SU-DHL-6 (cell line): ENCODE results near the gene ANP32A.

Source experiments
- H2AFZ ChIP-seq: fragments of 200-600 bp; sonication (generic); 2 replicates; pipeline ENCODE4 v1.6.1; 2014; ENCODE audit warnings: low read depth, mild to moderate bottlenecking, moderate library complexity, mixed read lengths, antibody characterized with exemption, low read length; ENCODE audit not compliant: severe bottlenecking
- H3F3A ChIP-seq: fragments of 200-600 bp; shearing (Covaris generic); 2 replicates; pipeline ENCODE4 v1.6.0; 2016; ENCODE audit warnings: antibody characterized with exemption, mild to moderate bottlenecking; ENCODE audit not compliant: insufficient read depth
- H3K27ac ChIP-seq: fragments of 200-600 bp; sonication (generic); 2 replicates; pipeline ENCODE4 v1.5.1; 2016; ENCODE audit warnings: low read depth, mild to moderate bottlenecking, low read length, moderate library complexity, mixed read lengths
- H3K27me3 ChIP-seq: fragments of 200-600 bp; sonication (generic), shearing (Covaris generic); 2 replicates; pipeline ENCODE4 v1.6.0; 2014; ENCODE audit warnings: mild to moderate bottlenecking, low read length
- H3K36me3 ChIP-seq: fragments of 200-600 bp; sonication (generic); 2 replicates; pipeline ENCODE4 v1.6.1; 2014; ENCODE audit warnings: mild to moderate bottlenecking, low read length, mixed read lengths
- H3K4me2 ChIP-seq: fragments of 300-600, 200-600 bp; shearing (Covaris generic), sonication (generic); 2 replicates; pipeline ENCODE4 v1.6.0; 2014; ENCODE audit warnings: low read length, low read depth, mild to moderate bottlenecking; ENCODE audit not compliant: poor library complexity, severe bottlenecking
- H3K4me3 ChIP-seq: fragments of 200-600 bp; sonication (generic); 2 replicates; pipeline ENCODE4 v1.5.1; 2014; ENCODE audit warnings: antibody characterized with exemption, low read length, mild to moderate bottlenecking, mixed read lengths; ENCODE audit not compliant: insufficient read depth, poor library complexity, severe bottlenecking
- H3K79me2 ChIP-seq: fragments of 200-600 bp; sonication (generic); 2 replicates; pipeline ENCODE4 v1.6.1; 2014; ENCODE audit warnings: mild to moderate bottlenecking, low read length, moderate library complexity; ENCODE audit not compliant: insufficient read depth
- H3K9ac ChIP-seq: fragments of 200-600 bp; sonication (generic); 2 replicates; pipeline ENCODE4 v1.7.0; 2014; ENCODE audit warnings: mild to moderate bottlenecking, low read length
- H3K9me2 ChIP-seq: fragments of 200-600 bp; sonication (generic); replicated peaks from 2 replicates; pipeline ENCODE4 v1.6.1; 2014; ENCODE audit warnings: low read length; ENCODE audit not compliant: insufficient read depth
- H3K9me3 ChIP-seq: fragments of 200-600 bp; sonication (generic); 2 replicates; pipeline ENCODE4 v1.6.1; 2014; ENCODE audit warnings: low read length, mixed read lengths; ENCODE audit not compliant: insufficient read depth
- H4K20me1 ChIP-seq: fragments of 200-600 bp; sonication (generic); 2 replicates; pipeline ENCODE4 v1.6.1; 2014; ENCODE audit warnings: low read depth, mild to moderate bottlenecking, antibody characterized with exemption, low read length, moderate library complexity, mixed read lengths
- CTCF ChIP-seq: fragments of 200-600 bp; sonication (generic); IDR thresholded peaks from one replicate; pipeline ENCODE4 v1.5.1; 2017; ENCODE audit warnings: antibody characterized with exemption, mild to moderate bottlenecking, low read length, moderate library complexity; ENCODE audit not compliant: insufficient read depth, poor library complexity, severe bottlenecking
- EZH2phosphoT487 ChIP-seq: fragments of 200-600 bp; sonication (generic), shearing (Covaris generic); conservative IDR thresholded peaks from 2 replicates; pipeline ENCODE4 v1.6.1; 2018; ENCODE audit warnings: mild to moderate bottlenecking, antibody characterized with exemption, low read length, moderate library complexity, mixed read lengths

ANP32A gene

GRCh38 chr15:68781766-68782588 is 38.7 kb downstream of the ANP32A start:
- H3K27me3 ChIP-seq: no peaks in the 10 kb centered on the region
- H3K9me3 ChIP-seq: no peaks in the 10 kb centered on the region
- no peak overlapping the region for H3K4me2 ChIP-seq
- no peaks in the 10 kb centered on the region for H3K9me2 ChIP-seq
- no peak overlapping the region for H2AFZ ChIP-seq
- H3K27ac ChIP-seq: no peak overlapping the region
- H3K79me2 ChIP-seq: no peaks in the 10 kb centered on the region; the same call in 1 of the 2 replicates
- H3K4me3 ChIP-seq: no peak overlapping the region
- no peak overlapping the region for H3K9ac ChIP-seq
- peaks cover 24% of the 10 kb centered on the region; the same call in 1 of the 2 replicates for H3K36me3 ChIP-seq
- no peak for TF ChIP-seq EZH2phosphoT487
- TF ChIP-seq CTCF: no peak
- peaks cover 18% of the 10 kb centered on the region; the same call in 1 of the 2 replicates for H3F3A ChIP-seq
- H4K20me1 ChIP-seq: peaks cover 5% of the 10 kb centered on the region; the same call in 1 of the 2 replicates

- TF ChIP-seq CTCF (no peak), EZH2phosphoT487 (no peak)
- Histone ChIP-seq H3K27ac (no peak overlapping the region), H3K36me3 (peaks cover 24% of the 10 kb centered on the region; the same call in 1 of the 2 replicates), H3K4me3 (no peak overlapping the region), H2AFZ (no peak overlapping the region), H4K20me1 (peaks cover 5% of the 10 kb centered on the region; the same call in 1 of the 2 replicates), H3K27me3 (no peaks in the 10 kb centered on the region), H3K9ac (no peak overlapping the region), H3K79me2 (no peaks in the 10 kb centered on the region; the same call in 1 of the 2 replicates), H3K9me2 (no peaks in the 10 kb centered on the region), H3K4me2 (no peak overlapping the region), H3K9me3 (no peaks in the 10 kb centered on the region), H3F3A (peaks cover 18% of the 10 kb centered on the region; the same call in 1 of the 2 replicates)
Measured at GRCh38 chr15:68781217-68781616, 39.5 kb downstream of the ANP32A start.

- H3K27me3 ChIP-seq: no peaks in the 10 kb centered on the region
- H3K4me3 ChIP-seq: no peak overlapping the region
- no peaks in the 10 kb centered on the region for H3K9me3 ChIP-seq
- peaks cover 18% of the 10 kb centered on the region; the same call in 1 of the 2 replicates for H3F3A ChIP-seq
- no peak overlapping the region for H3K9ac ChIP-seq
- H3K27ac ChIP-seq: no peak overlapping the region
- no peak overlapping the region for H3K4me2 ChIP-seq
- peaks cover 22% of the 10 kb centered on the region; the same call in 1 of the 2 replicates for H3K36me3 ChIP-seq
- H3K9me2 ChIP-seq: no peaks in the 10 kb centered on the region
- H2AFZ ChIP-seq: no peak overlapping the region
- H3K79me2 ChIP-seq: no peaks in the 10 kb centered on the region
- H4K20me1 ChIP-seq: peaks cover 5% of the 10 kb centered on the region; the same call in 1 of the 2 replicates
- TF ChIP-seq EZH2phosphoT487 (no peak), CTCF (no peak)
Measured at GRCh38 chr15:68778876-68779275, 41.8 kb downstream of the ANP32A start.
